Activated CD4-positive, CD25-positive, alpha-beta regulatory T cell treated with anti-CD3 and anti-CD28 coated beads, Interleukin-2, amount 50 U/mL, for 24 hours (primary cell): ENCODE results near the gene ALG12.

Experiments
- ATAC-seq, 2 donors: fragments of 150-1000 bp; cut with Tn5 transposase; one replicate each; pipeline ENCODE4 v1.10.0; 2021; ENCODE audit warnings: mild to moderate bottlenecking in 1 of 2, moderate library complexity in 1 of 2

Gene ALG12

DNA sequence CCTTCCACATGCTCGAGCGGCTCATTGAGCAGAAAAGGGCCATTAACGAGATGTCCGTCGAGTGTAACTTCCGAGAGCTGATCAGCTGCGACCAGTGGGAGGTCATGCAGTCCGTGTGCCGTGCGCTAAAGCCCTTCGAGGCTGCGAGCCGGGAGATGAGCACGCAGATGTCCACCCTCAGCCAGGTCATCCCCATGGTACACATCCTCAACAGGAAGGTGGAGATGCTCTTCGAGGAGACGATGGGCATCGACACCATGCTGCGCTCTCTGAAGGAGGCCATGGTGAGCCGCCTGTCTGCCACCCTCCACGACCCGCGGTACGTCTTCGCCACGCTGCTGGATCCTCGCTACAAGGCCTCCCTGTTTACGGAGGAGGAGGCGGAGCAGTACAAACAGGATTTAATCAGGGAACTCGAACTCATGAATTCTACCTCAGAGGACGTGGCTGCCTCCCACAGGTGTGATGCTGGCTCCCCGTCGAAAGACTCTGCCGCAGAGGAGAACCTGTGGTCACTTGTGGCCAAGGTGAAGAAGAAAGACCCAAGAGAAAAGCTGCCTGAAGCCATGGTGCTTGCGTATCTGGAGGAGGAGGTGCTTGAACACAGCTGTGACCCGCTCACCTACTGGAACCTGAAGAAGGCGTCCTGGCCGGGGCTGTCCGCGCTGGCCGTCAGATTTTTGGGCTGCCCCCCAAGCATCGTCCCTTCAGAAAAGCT, 31.7 kb downstream of the ALG12 start:
- no peak for ATAC-seq

DNA sequence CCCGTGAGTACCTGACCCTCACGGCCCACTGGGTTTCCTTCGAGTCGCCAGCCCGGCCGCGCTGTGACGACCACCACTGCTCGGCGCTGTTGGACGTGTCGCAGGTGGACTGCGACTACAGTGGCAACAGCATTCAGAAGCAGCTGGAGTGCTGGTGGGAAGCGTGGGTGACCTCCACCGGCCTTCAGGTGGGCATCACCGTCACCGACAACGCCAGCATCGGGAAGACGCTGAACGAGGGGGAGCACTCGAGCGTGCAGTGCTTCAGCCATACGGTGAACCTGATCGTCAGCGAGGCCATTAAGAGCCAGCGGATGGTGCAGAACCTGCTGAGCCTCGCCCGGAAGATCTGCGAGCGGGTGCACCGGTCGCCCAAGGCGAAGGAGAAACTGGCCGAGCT, 32.4 kb downstream of the ALG12 start:
- no peak for ATAC-seq

GRCh38 chr22:49885281-49885680, 33.0 kb downstream of the ALG12 start:
- ATAC-seq = no peak

- no peak for ATAC-seq
These were observed 33.6 kb downstream of the ALG12 start for GRCh38 chr22:49884503-49885260.

DNA sequence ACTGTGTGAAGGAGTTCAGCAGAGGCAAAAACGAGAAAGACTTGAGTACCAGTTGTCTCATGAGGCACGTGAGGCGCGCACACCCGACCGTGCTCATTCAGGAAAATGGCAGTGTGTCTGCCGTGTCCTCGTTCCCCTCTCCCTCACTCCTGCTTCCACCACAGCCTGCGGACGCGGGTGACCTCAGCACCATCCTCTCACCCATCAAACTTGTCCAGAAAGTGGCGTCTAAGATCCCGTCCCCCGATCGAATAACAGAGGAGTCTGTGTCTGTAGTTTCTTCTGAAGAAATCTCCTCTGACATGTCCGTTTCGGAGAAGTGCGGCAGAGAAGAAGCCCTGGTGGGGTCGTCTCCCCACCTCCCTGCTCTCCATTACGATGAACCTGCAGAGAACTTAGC, 34.2 kb downstream of the ALG12 start:
- no peak for ATAC-seq

- ATAC-seq = no peak
These were observed 35.0 kb downstream of the ALG12 start for GRCh38 chr22:49883294-49883640.

DNA sequence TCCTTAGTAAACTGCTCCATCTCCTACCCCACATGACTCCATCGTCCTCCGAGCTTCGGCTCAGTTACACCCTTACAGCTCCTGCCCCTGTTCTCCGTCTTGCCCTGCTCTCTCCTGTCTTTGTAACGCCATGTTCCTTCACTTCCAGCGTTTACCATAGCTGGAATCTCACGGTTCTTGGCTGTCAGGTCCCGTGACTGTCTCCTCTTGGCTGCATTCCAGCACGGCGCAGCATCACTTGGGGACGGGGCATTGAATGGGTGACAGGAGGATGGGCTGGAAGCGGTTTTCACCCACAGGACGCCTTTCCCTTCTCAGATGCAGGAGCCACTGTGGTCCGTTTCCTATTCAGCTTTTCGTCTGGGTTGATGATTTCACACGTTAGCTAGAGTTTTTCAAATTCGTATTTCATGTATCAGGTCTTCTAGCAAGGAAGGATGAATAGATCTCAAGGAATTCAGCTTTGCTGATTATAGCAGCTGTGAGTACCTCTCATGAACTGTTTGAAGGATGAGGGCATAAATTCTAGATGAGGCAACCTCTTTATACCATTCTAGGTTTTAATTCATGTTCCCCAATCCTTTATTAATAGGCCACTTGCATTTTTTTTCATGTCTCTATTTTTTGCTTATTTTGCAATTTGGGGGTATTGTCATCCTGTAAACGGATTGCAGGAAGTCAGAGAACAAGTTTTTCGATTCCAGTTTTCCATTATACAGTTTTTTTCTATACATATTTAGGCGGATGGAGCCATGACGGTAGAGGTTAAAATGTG, 35.5 kb downstream of the ALG12 start:
- ATAC-seq = no peak

DNA sequence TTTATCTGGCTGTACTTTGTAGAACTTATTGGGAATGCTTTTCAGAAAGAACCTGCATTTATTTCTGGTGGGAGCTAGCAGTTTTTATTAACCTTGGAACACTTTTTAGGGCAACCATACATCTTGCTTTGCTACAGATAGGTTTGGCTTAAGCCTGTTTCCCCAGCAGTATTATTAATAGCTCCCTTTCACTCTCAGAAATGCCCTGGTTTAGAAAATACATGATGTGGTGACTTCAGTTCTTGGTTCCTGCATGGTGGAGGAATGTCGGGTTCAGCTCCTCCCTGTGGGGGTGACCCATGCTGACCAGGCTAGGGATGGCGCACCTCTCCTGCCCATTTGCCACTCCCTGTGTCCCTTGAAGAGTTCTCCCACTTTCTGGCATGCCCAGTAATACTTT, 36.4 kb downstream of the ALG12 start:
- no peak for ATAC-seq

- no peak for ATAC-seq
These were observed 38.0 kb downstream of the ALG12 start for GRCh38 chr22:49880281-49880680.

DNA sequence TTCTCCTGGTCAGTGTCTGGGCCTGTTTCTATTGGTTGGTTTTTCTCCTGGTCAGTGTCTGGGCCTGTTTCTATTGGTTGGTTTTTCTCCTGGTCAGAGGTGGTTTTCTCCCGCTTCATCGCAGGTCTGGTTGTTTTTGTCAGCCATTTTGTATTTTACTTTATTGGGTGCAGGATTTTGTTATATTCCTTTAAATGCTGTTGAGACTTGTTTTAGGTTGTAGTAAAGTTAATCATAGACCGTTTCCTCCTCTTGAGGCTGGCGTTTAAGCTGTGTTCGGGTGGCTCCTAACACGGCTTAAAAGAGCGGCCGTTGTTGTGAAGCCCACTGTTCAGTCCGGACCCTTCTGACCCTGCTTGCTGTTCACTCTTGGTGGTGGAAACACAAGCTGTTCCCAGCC, 38.4 kb downstream of the ALG12 start:
- ATAC-seq = no peak

GRCh38 chr22:49878206-49878605, 40.0 kb downstream of the ALG12 start:
- ATAC-seq = no peak

GRCh38 chr22:49877642-49878041, 40.6 kb downstream of the ALG12 start:
- ATAC-seq = no peak

GRCh38 chr22:49873228-49873940, 44.9 kb downstream of the ALG12 start:
- ATAC-seq = no peak

- no peak for ATAC-seq
These were observed 45.9 kb downstream of the ALG12 start for GRCh38 chr22:49872347-49872746.

DNA sequence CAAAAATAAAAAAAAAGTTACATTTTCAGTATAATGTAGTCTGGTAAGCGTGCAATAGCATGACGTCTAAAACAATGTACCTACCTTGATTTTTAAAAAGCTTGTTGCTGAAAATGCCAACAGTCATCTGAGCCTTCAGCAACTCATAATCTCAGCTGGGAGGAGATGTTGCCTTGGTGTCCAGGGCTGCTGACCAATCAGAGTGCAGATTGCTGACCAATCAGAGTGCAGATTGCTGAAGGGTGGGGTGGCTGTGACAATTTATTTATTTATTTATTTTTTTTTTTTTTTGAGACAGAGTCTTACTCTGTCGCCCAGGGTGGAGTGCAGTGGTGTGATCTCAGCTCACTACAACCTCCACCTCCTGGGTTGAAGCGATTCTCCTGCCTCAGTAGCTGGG, 46.8 kb downstream of the ALG12 start:
- no peak for ATAC-seq

DNA sequence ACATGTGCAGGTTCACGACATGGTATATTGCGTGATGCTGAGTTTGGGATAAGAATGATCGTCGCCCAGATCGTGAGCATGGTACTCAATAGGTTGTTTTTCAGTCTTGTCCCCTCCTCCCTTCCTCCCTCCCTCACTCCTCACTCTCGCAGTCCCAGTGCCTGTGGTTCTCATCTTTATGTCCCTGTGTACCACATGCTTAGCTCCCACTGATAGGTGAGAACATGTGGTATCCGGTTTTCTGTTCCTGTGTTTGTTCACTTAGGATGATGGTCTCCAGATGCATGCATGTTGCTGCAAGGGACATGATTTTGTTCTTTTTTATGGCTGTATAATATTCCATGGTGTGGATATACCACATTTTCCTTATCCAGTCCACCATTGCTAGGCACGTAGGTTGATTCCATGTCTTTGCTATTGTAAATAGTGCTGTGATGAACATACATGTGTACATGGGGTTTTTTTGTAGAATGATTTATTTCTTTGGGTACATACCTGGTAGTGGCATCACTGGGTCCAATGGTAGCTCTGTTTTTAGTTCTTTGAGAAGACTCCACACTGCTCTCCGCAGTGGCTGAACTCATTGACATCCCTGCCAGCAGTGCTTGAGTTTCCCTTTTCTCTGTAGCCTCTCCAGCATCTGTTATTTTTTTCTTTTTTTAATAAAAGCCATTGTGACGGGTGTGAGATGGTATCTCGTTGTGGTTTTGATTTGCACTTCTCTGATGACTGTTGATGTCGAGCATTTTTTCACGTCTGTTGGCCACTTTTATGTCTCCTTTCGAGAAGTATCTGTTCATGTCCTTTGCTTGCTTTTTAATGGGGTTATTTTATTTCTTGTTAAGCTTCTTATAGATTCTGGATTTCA, 48.2 kb downstream of the ALG12 start:
- ATAC-seq = peak; percentile 61 to 72

DNA sequence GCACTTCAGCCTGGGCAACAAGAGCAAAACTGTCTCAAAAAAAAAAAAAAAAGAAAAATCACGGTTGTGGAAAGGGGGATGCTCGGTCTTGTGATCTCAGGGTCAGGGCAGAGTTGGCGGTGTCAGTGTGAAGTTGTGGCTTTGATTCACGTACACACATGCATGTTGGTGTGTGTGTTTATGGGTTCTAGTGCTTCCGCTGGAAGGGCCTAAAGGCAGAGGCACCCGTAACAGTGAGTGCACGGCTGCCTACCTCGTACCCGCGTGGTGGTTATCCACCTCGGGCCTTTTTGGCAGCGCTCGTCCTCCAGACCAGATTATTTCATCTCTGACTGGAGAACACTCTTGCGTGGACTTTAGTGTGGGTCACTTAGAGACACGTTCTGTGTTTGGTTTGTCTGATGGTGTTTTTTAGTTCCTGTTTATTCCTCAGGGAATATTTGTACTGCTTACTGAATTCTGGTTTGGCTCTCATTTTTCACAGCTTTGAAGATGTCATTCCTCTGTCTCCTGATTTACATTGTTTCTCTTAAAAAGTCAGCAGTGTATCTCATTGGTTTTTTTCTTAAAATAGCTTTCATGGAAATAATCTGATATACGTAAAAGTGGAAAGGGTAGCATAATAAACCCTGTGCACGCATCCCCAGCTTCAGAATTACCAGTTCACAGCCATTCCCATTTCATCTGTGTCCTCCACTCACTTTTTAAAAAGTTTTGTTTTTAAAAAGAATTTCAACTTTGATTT, 49.0 kb downstream of the ALG12 start:
- no peak for ATAC-seq

DNA sequence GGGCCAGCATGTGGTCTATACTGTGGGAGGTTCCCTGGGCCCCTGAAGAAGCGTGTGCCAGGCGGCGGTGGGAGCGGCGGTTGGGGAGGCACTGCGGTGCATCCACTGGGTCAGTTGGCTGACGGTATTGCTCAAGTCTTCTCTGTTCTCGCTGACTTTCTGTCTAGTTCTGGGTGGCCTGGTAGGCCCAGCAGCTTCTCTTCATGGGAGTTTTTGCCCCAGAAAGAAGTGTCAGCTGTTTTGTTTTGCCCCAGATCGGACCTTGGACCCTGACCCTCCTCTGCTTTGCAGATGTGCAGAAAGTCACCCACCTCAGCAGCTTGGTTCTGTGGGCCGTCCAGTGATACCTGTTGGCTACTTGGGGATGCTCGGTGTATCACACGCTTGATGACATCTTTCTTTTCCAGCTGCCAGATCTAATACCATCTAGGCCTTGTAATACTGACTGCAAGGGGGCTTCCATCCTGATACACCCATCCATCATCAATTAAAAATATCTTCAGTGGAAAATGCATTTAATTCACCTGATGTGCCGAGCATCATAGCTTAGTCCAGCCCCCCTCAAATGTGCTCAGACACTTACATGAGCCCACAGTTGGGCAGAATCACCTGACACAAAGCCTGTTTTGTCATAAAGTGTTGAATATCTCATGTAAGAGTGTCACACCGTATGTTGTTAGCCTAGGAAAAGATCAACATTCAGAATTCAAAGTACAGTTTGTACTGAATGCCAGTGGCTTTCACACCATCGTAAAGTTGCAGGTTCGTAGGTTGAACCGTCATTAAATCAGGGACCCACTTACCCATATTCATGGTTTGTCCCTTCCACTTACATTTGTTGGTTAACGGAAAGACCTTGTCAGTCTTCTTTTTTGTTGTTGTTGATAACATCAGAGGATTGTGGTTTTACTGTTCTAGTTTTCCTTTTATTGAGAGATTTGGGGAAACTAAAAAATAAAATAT, 50.7 kb downstream of the ALG12 start:
- no peak for ATAC-seq

DNA sequence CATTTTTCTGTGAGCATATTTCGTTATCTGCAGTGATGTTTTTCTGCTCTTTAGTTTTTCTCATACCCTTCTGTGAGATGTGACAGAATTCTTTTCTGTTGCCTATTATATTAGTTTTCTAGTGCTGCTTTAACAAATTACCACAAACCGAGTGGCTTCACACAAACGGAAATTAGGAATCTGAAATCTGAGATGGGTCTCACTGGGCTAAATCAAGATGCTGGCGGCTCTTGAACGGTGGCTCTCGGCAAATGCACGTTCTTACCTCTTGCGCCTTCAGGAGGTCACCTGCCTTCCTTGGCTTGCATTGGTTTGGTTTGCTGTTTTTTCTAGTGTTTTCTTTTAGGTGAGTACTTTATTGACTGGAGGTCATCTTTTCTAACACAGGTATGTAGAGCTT, 51.6 kb downstream of the ALG12 start:
- ATAC-seq = no peak

GRCh38 chr22:49866134-49866533, 52.1 kb downstream of the ALG12 start:
- no peak for ATAC-seq
